ENCODE results near the gene CARD8.

CARD8 gene

DNA sequence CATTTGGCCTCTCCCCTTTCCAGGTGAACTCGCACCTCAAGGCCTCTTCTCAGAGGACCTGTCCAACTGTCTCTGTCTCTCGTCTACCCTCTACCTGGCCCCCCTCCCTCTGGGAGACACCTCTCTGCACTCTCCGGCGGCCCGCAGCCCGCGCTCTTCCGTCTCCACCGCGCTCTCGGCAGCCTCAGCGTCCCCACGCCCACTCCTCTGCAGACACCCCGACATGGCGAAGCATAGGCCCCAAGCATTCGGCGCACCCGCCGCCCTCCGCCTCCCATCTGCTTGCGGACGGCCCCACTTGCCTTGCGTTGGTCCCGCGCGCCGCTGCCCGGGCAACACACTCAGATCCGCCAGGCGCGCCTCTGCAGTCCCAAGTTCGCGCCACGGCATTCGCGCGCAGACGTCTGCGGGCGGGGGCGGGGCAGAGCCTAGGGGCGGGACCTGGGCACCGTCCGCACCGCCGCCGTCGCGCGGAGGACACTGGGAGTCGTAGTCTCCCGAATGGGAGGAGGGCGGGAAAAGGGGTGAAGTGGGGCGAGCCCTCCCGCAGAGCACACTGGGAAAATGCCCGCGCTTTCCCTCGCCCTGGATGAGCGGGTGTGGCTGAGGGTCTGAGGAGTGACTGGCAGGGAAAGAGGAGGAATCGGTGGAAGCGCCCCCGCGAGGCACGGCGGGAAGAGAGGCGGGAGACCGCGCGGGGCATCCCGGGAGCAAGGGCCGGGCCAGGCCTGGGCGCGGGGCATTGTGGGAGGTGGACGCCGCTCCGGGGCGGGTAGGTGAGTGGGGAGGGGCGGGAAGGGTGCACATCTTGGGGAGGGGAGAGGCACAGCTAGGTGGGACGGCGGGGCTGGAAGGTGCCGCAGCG, 85.5 kb downstream of the CARD8 start, which contains the start of the genes LIG1 and ZSWIM9:
Gene LIG1, minus strand, starts transcription at position 406 of the 865 bp plus-strand sequence. CDS start 4,778 bp downstream, outside the sequence.
Gene ZSWIM9, plus strand, starts transcription at position 742 of the 865 bp plus-strand sequence. CDS start 1,123 bp downstream, outside the sequence.
- DNase-seq = peak; percentile 91

DNA sequence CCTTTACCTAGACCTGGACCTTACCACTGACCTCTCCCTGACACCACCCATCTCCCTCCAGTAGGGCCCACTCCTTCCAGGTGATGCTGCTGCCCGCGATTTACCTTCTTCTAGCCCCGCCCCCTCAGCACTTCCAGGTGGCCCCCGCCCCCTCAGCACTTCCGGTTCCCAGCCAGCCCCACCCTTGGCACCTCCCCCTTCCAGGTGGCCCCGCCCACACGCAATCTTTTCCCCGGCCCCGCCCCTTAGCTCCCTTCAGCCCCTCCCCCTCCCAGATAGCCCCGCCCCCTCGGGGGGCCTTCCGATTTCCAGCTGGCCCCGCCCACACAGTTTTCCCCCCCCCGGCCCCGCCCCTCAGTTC, 86.2 kb downstream of the CARD8 start:
- peak; percentile 91 for DNase-seq

DNA sequence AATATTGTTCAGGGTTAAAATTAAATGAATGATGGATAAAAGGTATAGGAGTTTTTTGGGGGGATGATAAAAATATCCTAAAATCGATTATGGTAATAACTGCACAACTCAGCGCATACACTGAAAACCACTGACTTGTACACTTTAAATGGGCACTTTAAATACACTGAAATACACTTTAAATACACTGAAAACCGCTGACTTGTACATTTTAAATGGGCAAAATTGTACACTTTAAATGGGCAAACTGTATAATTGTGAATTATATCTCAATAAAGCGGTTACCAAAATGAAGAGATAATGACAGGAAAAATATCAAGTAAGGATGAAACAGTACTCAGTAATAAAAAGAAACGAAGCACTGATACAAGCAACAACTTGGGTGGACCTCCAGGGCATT, 87.0 kb downstream of the CARD8 start:
- DNase-seq = no peak

DNA sequence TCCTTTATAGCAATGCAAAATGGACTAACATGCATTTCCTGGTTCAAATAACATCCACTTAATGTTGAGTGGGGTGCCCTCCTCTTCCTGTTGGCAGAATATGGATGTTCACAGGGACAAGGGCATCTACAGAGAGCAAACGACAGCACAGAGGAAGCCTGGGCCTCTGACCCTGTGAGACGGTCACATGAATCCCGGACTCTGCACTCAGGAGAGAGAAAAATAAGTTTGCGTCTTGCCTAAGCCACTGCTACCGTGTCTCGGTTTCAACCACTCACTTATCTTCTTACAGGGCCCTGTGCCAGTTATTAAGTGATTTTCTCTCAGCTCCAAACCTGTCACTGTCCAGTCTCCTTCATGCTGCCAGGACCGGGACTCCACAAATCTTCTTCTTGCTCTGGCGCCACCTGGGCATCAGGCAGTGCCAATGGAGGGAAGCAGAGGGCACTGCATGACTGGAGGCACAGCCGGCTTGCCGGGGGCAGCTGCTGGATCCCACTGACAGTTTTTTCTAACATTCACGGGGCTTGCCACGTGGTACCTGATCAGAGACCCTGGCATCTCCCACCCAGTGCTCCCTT, 97.4 kb downstream of the CARD8 start:
- DNase-seq = no peak
